ENCODE measurements around the gene MAP3K20. TPM values are rescaled to one million over a fixed set of nuclear protein-coding genes. Genes with fewer than 3 reads are reported as not detected.
"Not testable (repeated sequence)": the region's sequence is repeated elsewhere in the genome, so short reads cannot be mapped to it uniquely, and the experiment has no call there.

Gene MAP3K20
- polyA plus RNA-seq, 3 donors: 21.4 to 25.4 (median 22.9) TPM

DNA sequence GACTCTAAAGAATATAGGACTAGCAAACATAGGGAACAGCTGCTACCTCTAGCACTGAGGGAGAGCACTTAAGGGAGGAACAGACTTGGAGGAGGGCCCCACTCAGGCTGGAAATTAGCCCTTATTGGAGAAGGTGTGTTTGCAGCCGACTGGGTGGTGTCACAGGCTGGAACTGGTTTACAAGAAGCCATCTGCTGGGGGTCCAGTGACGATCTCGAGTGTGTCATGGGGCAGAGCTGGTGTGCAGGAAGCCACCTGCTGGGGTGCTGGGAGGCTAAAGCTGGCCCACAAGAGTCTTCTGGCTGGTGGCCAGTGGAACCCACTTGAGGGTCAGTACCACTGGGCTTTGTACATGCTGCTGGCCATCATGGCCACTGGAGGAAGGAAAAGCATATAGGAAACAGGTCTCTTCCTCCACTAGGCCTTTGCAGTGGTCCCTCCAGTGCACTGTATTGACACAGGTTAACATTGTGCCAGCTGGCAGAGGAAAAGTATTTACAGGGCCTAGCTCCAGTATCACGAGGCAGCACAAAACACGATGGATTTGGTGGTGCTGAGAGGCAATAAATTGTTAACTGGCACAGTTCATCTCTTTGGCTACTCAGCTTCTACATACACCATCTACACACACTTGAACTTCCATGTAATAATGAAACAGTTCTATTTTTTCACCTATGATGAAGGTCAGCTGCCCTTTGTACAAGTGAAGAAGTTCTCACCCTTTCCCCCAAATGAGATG, 43.6 kb downstream of the MAP3K20 start:
- no peak for DNase-seq

GRCh38 chr2:173119944-173120343, 44.3 kb downstream of the MAP3K20 start:
- no peak for DNase-seq

- DNase-seq: no peak
Measured at GRCh38 chr2:173122936-173123335, 47.3 kb downstream of the MAP3K20 start.

- no peak for DNase-seq
Measured at GRCh38 chr2:173124441-173124840, 48.8 kb downstream of the MAP3K20 start.

DNA sequence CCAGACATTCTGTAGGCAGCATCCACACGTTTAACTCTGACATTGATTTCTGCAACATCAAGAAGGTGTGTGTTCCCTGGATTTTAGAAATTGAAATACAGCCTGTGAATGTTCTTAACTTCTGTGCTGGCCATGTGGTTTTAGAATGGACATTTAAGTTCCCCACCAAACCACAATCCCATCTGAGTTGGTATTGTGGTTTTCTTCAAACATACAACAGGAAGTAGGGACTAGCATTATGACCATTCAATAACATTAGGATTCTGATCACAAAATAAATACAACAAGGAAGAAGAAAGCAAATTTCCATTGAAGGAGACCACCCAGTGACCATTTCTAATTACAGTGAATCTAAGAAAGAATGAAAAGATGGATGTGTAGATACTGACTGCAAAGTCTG, 51.2 kb downstream of the MAP3K20 start:
- no peak for DNase-seq

- DNase-seq: not testable (repeated sequence)
Measured at GRCh38 chr2:173128132-173128531, 52.5 kb downstream of the MAP3K20 start.

DNA sequence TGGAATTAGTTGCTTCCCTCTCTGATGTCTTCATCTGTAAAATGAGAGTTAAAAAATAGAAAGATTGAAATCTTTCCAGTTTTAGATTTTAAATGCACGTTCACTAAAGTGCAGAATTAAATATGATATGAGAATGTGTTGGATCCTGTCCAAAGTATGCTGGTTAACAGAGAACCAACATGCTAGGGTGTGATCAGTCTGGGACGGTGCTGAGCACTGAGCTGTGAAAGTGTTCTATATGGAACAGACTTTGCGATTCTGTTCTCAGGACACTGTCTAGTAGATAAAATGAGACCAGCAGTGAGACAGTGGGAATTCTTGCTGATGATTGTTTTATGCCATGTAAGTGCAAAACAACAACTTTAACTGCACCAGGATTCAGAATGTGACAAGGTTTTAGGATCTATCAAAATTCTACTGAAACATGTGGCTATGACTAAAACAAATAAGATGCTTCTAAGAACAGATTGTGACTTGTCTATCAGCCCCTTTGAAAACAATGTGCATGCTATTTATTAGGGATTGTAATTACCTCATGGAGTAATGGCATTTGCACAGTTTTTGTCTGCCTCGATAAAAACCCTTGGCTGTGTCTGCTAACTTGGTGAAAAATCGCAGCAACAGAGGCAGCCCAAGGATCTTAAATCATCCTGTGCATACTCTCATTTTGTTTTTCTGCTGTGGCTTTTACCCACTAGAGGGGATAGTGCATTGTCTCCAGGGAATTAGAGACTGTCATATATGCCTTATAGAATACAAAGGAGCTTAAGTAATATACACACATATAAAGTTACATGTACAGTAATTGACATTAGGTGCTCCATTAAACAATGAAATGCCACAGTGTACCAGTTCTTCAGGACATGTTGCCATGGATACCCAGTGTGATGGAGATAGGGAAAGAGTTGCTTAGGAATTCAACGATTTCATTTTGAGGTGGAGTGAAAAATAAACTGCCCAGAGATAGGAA, 55.1 kb downstream of the MAP3K20 start:
- no peak for DNase-seq

GRCh38 chr2:173132531-173132930, 56.9 kb downstream of the MAP3K20 start:
- no peak for DNase-seq

DNA sequence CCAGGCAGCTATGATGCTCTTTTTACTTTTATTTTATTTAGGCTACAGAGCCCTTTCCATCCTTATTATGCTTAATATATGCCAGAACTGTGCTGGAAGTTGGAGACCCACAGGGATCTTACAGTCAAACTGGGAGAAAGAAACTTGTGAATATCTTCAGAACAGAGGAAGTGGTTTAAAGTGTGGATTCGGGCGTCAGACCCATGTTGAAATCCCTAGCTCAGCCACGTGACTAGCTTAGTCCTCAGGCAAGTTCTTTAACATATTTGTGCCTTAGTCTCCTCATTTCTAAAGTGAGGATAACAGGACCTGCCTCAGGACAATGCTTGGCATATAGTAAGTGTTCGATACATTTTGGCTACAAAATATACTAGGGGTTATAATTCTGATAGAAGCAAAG, 59.1 kb downstream of the MAP3K20 start:
- DNase-seq: no peak

DNA sequence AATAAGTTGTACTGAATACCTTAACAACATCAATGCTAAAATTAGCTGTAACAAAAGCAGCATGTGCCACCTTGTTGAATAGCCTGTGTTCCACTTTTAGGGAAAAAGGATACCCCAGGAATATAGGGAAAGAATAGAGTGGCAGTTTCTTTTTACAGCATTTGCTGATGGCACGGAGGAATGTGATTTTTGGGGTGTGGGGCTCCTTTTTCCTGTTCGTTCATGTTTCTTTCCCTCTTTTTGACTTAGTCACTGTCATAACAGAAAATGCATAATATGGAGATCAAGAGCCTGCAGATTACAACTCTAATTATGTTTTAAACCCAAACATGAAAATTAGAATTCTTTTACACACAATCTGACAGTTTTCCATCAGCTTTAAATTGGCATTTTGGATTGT, 60.4 kb downstream of the MAP3K20 start:
- no peak for DNase-seq

DNA sequence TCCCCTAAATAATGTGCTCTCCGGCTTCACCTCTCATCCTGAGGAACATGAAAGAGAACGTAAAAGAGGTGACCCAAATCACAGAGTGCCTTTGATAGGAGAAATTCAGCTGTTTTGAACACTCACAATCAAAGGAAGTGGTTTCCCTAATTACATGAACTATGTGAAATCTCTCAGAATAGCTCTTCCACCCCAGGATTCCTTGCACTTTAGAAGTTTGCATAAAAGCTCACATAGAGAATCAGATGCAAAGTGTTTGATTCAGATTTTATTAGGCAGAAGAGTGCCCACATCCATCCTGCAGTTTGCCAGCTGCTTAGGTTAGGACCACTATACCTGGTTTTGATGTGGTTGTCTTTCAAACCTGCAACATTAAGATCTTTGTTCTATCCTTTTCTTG, 61.0 kb downstream of the MAP3K20 start:
- no peak for DNase-seq

- DNase-seq: no peak
Measured at GRCh38 chr2:173137610-173138009, 62.0 kb downstream of the MAP3K20 start.

DNA sequence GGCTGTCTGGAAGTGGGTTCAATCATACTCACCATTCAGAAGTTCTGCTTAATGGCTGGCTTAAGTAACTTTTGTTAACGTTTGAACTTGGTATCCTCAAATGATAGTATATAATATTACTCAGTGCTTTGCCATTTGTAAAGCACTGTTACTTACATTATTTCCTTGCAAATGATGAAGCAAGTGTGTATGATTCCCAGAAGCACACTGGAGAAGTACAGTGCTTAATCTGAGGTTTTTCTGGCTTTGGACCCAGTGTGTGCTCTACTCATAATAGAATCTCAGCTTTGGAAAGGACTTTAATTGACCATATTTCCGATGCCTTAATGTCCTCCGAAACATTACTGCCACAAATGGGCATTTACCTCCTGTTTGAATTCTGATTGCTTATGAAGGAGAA, 63.3 kb downstream of the MAP3K20 start:
- no peak for DNase-seq

DNA sequence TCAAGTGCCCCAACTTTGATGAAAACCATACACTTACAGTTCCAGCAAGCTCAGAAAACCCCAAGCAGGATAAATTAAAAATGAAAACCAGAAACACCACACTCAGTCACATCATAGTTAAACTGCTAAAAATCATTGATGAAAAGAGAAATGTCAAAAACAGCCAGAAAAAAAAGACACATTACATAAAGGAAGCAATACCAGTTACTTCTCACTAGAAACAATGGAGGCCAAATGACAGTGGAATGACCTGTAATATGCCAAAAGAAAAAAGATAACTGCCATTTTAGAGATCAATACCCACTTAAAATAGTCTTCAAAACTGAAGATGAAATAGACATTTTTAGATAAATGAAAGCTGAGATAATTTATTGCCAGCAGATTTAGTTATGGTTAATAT, 66.0 kb downstream of the MAP3K20 start:
- no peak for DNase-seq

DNA sequence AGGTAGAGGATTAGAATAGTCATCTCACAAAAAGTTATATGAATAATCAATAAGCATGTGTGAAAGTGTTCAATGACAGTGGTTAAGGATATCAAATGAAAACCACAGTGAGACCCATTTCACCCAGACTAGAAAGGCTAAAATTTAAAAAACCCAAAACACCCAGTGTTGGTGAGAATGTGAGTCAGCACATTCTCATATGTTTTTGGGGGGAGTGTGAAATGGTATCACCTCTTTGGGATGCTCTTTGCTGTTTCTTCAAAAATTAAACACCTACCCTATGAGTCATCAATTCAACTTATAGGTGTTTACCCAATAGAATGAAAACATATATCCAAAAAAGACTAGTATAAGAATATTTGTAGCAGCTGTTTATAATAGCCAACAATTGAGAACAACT, 69.8 kb downstream of the MAP3K20 start:
- DNase-seq: no peak

GRCh38 chr2:173146590-173146989, 70.9 kb downstream of the MAP3K20 start:
- DNase-seq: no peak

DNA sequence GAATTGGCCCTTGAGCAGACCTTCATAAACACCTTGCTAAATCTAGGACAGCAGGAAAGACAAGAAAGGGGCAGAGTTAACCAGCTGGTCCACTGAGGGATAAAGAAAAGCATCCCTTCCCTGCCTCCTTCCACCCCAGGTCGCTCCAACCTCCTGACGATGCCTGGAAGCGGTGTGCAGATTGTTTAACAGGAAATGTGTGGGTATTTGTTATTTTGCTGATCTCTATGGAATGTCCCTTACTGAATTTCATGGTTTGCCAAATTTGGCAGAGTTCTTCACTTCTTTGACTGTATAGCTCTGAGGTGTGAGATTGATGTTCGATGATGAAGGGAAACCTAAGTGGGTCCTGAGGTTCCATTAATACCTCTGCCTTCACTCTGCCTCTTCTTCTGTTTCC, 72.9 kb downstream of the MAP3K20 start:
- no peak for DNase-seq

DNA sequence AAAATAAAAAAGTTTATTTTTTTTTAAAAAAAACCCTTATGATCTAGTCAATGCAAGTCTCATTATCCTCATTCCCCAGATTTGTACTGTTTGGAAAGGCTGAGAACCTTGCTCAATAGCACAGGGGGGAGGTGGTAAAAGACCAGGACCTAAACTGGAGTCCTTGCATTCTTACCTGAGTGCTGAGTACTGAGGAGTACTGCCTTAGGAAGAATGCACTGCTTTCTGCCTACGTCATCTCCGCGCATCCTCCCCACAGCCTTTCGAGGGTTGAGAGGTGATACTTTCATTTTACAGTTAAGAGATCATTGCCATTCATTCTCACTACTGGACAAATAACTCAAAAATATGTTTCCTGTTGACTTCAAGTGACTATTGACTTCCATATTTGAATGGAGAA, 73.8 kb downstream of the MAP3K20 start:
- no peak for DNase-seq

- no peak for DNase-seq
Measured at GRCh38 chr2:173150087-173150486, 74.4 kb downstream of the MAP3K20 start.

DNA sequence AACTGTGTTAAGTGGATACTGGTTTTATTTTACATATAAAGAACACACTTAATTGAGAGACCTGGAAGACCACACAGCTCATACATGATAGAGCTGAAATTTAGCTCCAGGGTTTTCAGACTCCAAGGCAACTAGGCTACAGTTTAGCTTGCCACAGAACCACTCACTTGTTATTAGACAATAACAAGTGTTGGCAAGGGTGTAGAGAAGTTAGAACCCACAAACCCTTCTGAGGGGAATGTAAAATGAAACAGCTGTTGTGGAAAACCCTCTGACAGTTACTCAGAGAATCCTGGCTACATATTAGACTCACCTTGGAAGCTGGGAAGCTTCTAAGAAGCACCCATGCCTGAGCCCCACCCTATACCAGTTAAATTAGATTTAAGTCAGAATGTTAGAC, 75.3 kb downstream of the MAP3K20 start:
- no peak for DNase-seq

GRCh38 chr2:173151671-173152401, 76.2 kb downstream of the MAP3K20 start:
- DNase-seq: no peak

DNA sequence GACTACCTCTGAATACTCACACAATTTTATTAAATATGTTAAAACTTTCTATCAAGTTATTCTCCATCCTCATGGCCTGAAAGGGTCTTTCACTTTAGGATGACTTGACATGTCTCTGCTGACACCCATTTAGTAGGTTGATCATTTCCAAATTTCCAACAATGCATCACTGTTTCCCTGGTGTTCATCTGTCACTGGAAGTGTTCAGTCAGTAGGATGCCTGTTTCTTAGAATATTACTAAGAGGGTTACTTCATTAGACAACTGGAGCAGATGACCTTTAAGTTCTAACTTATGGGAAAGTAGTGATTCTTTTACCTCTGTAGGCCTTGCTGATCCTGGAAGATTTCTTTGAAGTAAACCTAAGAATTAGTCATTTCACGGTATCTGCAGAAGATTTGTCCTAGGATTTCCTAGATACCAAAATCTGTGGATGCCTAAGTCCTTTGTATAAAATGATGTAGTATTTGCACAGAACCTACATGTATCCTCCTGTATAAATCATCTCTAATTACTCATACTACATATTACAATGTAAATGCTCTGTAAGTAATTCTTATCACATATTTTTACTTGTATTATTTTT, 77.7 kb downstream of the MAP3K20 start:
- DNase-seq: no peak
